GM12872 (cell line): Measurements from ENCODE around the gene ERICH2.

ENCODE experiments used
- CTCF ChIP-seq: IDR thresholded peaks from 3 replicates; pipeline ENCODE4 v1.5.1; 2011; ENCODE audit warnings: low read depth, mild to moderate bottlenecking, low read length, moderate library complexity; ENCODE audit not compliant: insufficient read depth

The ERICH2 gene

GRCh38 chr2:170819680-170820664 lies 49.8 kb downstream of the ERICH2 start:
- no peak for TF ChIP-seq CTCF

GRCh38 chr2:170820757-170821530 lies 50.8 kb downstream of the ERICH2 start:
- TF ChIP-seq CTCF = no peak

GRCh38 chr2:170821531-170822289 lies 51.5 kb downstream of the ERICH2 start:
- TF ChIP-seq CTCF = no peak

- peak; percentile 57 for TF ChIP-seq CTCF
Observed at GRCh38 chr2:170822290-170823087, 52.3 kb downstream of the ERICH2 start.

GRCh38 chr2:170823088-170823897 lies 53.1 kb downstream of the ERICH2 start:
- no peak for TF ChIP-seq CTCF

- TF ChIP-seq CTCF = no peak
Observed at GRCh38 chr2:170823898-170824215, 53.7 kb downstream of the ERICH2 start.
